Measurements from ENCODE around the gene ADAMTS13.

- TF ChIP-seq, protein P1, sequence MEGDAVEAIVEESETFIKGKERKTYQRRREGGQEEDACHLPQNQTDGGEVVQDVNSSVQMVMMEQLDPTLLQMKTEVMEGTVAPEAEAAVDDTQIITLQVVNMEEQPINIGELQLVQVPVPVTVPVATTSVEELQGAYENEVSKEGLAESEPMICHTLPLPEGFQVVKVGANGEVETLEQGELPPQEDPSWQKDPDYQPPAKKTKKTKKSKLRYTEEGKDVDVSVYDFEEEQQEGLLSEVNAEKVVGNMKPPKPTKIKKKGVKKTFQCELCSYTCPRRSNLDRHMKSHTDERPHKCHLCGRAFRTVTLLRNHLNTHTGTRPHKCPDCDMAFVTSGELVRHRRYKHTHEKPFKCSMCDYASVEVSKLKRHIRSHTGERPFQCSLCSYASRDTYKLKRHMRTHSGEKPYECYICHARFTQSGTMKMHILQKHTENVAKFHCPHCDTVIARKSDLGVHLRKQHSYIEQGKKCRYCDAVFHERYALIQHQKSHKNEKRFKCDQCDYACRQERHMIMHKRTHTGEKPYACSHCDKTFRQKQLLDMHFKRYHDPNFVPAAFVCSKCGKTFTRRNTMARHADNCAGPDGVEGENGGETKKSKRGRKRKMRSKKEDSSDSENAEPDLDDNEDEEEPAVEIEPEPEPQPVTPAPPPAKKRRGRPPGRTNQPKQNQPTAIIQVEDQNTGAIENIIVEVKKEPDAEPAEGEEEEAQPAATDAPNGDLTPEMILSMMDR (conservative IDR thresholded peaks at IDR 0.05 in 1 of 2, IDR thresholded peaks at IDR 0.05 in 1 of 2; ENCODE audit: low read depth in 1 of 2, low read length in 2 of 2), result no peak
- no peak for TF ChIP-seq EZH2 (IDR thresholded peaks at IDR 0.05; ENCODE audit: low read length, missing control alignments)
Measured at GRCh38 chr9:133377721-133378216, 44.4 kb upstream of the ADAMTS13 start.
